Keratinocyte (primary cell): Measurements from ENCODE around the gene SRGN. TPM values are rescaled to one million over a fixed set of nuclear protein-coding genes. Genes with fewer than 3 reads are reported as not detected.

ENCODE experiments used
- DNase-seq: peaks from one replicate; pipeline ENCODE4 v3.0.0-alpha.2; 2011; ENCODE audit warnings: low read depth, missing footprints, low spot score
- FAIRE-seq: peaks from 2 replicates; lab custom pipeline; 2011; peaks lifted over from hg19 to GRCh38; lab: Jason Lieb, UNC
- H2AFZ ChIP-seq: 2 replicates; pipeline ENCODE4 v1.6.0; 2012; ENCODE audit warnings: low read length, control low read depth, inconsistent platforms; ENCODE audit not compliant: control insufficient read depth
- H3K27ac ChIP-seq: 2 replicates; pipeline ENCODE4 v1.5.1; 2011; ENCODE audit warnings: low read length; ENCODE audit not compliant: control insufficient read depth, insufficient read depth
- H3K27me3 ChIP-seq: 3 replicates; pipeline ENCODE4 v1.6.0; 2011; ENCODE audit warnings: low read length; ENCODE audit not compliant: control insufficient read depth, insufficient read depth; ENCODE audit errors: extremely low read depth
- H3K36me3 ChIP-seq, 2 experiments: 2 replicates in 1 of 2; 3 replicates in 1 of 2; pipeline ENCODE4 v1.5.1; 2011; ENCODE audit warnings: low read length in 2 of 2, mild to moderate bottlenecking in 1 of 2; ENCODE audit not compliant: control insufficient read depth in 2 of 2, insufficient read depth in 2 of 2; ENCODE audit errors: extremely low read depth in 1 of 2
- H3K4me1 ChIP-seq: 3 replicates; pipeline ENCODE4 v1.5.1; 2011; ENCODE audit warnings: low read length; ENCODE audit not compliant: control insufficient read depth, insufficient read depth; ENCODE audit errors: extremely low read depth
- H3K4me2 ChIP-seq: 3 replicates; pipeline ENCODE4 v1.6.0; 2011; ENCODE audit warnings: low read depth, low read length; ENCODE audit not compliant: control insufficient read depth, insufficient read depth; ENCODE audit errors: extremely low read depth
- H3K4me3 ChIP-seq, 3 experiments: fragments of 200-600 bp in 1 of 3; sonication (generic) in 1 of 3; 2 replicates in 2 of 3; 3 replicates in 1 of 3; pipeline ENCODE4 v1.5.1; 2011 to 2016; ENCODE audit warnings: low read length in 3 of 3, mild to moderate bottlenecking in 3 of 3, control low read depth in 2 of 3, inconsistent platforms in 1 of 3, low read depth in 1 of 3, mixed read lengths in 1 of 3, mixed run types in 1 of 3, moderate library complexity in 1 of 3; ENCODE audit not compliant: control insufficient read depth in 2 of 3, insufficient read depth in 2 of 3; ENCODE audit errors: extremely low read depth in 1 of 3
- H3K79me2 ChIP-seq: 2 replicates; pipeline ENCODE4 v1.6.0; 2012; ENCODE audit warnings: low read length; ENCODE audit not compliant: control insufficient read depth, insufficient read depth
- H3K9ac ChIP-seq: 3 replicates; pipeline ENCODE4 v1.6.0; 2011; ENCODE audit warnings: low read length; ENCODE audit not compliant: control insufficient read depth, insufficient read depth; ENCODE audit errors: extremely low read depth
- H3K9me1 ChIP-seq: 3 replicates; pipeline ENCODE4 v1.6.0; 2011; ENCODE audit warnings: low read length; ENCODE audit not compliant: control insufficient read depth, insufficient read depth; ENCODE audit errors: extremely low read depth
- H3K9me3 ChIP-seq: 2 replicates; pipeline ENCODE4 v1.5.1; 2012; ENCODE audit warnings: low read depth, low read length; ENCODE audit not compliant: control insufficient read depth
- H4K20me1 ChIP-seq: 3 replicates; pipeline ENCODE4 v1.6.0; 2011; ENCODE audit warnings: low read length; ENCODE audit not compliant: control insufficient read depth, insufficient read depth; ENCODE audit errors: extremely low read depth
- EZH2 ChIP-seq: IDR thresholded peaks from one replicate; pipeline ENCODE4 v1.6.1; 2012; ENCODE audit warnings: inconsistent platforms, mild to moderate bottlenecking, low read length, moderate library complexity
- dilution Hi-C: fragments of 300-500 bp; cut with MboI; formaldehyde crosslinking; loops from one replicate; pipeline ENCODE4 v1.7.0; 2020; ENCODE audit warnings: low sequenced_read_pairs; ENCODE audit not compliant: extremely low pct_ligation_motif_present
- polyA plus RNA-seq, 5 experiments: library from polyadenylated mRNA; depleted of rRNA in 3 of 5; stranded (reverse) in 3 of 5; stranded (forward) in 1 of 5; unstranded in 1 of 5; fragments of >200 nt; gene quantifications; 1 replicate in 1 of 5; 2 replicates in 3 of 5; 3 replicates in 1 of 5; pipeline versions ENCODE4 v1.2.1 to v1.2.3, GENCODE V29; 2011 to 2012; ENCODE audit warnings: missing spikeins in 2 of 5, low read depth in 1 of 5, low replicate concordance in 1 of 5
- small RNA-seq, 3 experiments: library from RNA; depleted of rRNA; stranded (forward); fragments of <200 nt; gene quantifications; one replicate each; pipeline ENCODE3, GENCODE V24; 2012; ENCODE audit warnings: low read depth in 3 of 3, low replicate concordance in 1 of 3; ENCODE audit not compliant: insufficient read length in 3 of 3
- TF ChIP-seq, protein P1 (sequence below), 3 experiments: IDR thresholded peaks in 1 of 3; conservative IDR thresholded peaks in 1 of 3; optimal IDR thresholded peaks in 1 of 3; 2 replicates in 2 of 3; 3 replicates in 1 of 3; pipeline versions ENCODE3 to v1.5.1; 2011; ENCODE audit warnings: low read length in 3 of 3, mild to moderate bottlenecking in 3 of 3, moderate library complexity in 2 of 3, control low read depth in 1 of 3, inconsistent platforms in 1 of 3; ENCODE audit not compliant: insufficient read depth in 2 of 3; ENCODE audit errors: extremely low read depth in 1 of 3

The SRGN gene
- polyA plus RNA-seq, 1 donor (not counting 4 experiments of a cell fraction or from before 2014, with no cell fraction given), result 2.1 TPM

DNA sequence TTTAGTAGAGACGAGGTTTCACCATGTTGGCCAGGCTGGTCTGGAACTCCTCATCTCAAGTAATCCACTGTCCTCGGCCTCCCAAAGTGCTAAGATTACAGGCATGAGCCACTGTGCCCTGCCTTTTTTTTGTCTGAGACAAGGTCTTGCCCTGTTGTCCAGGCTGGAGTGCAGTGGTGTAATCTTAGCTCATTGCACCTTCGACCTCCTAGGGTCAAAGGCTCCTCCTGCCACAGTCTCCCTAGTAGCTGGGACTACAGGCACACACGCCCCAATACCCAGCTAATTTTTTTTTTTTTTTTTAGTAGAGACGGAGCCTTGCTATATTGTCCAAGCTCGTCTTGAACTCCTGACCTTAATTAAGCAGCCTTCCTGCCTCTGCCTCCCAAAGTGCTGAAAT is 65.3 kb downstream of the SRGN start:
- Histone ChIP-seq H3K9me1 (no peaks in the 10 kb centered on the region), H3K27ac (no peak overlapping the region), H4K20me1 (no peaks in the 10 kb centered on the region), H3K4me1 (no peaks in the 10 kb centered on the region), H3K36me3 (peaks cover 0 to 1% of the 10 kb centered on the region in 2 experiments), H3K79me2 (peaks cover 13% of the 10 kb centered on the region), H3K9ac (no peak overlapping the region), H3K4me2 (no peak overlapping the region), H3K9me3 (no peaks in the 10 kb centered on the region), H3K27me3 (no peaks in the 10 kb centered on the region), H3K4me3 (no peak overlapping the region), H2AFZ (no peak overlapping the region)
- dilution Hi-C loops, result no loop called here
- no peak for TF ChIP-seq EZH2
- TF ChIP-seq, protein P1, sequence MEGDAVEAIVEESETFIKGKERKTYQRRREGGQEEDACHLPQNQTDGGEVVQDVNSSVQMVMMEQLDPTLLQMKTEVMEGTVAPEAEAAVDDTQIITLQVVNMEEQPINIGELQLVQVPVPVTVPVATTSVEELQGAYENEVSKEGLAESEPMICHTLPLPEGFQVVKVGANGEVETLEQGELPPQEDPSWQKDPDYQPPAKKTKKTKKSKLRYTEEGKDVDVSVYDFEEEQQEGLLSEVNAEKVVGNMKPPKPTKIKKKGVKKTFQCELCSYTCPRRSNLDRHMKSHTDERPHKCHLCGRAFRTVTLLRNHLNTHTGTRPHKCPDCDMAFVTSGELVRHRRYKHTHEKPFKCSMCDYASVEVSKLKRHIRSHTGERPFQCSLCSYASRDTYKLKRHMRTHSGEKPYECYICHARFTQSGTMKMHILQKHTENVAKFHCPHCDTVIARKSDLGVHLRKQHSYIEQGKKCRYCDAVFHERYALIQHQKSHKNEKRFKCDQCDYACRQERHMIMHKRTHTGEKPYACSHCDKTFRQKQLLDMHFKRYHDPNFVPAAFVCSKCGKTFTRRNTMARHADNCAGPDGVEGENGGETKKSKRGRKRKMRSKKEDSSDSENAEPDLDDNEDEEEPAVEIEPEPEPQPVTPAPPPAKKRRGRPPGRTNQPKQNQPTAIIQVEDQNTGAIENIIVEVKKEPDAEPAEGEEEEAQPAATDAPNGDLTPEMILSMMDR (optimal IDR thresholded peaks at IDR 0.05 in 1 of 3, IDR thresholded peaks at IDR 0.05 in 1 of 3, conservative IDR thresholded peaks at IDR 0.05 in 1 of 3; ENCODE audit: extremely low read depth in 1 of 3, insufficient read depth in 2 of 3, low read length in 3 of 3), result no peak
- no peak for FAIRE-seq
- no peak for DNase-seq

Small RNAs within 50 kb of the gene (small RNA-seq; reads per million reads assigned to genes)
- 0 reads per million in 3 experiments for gene RF00017

Other genes starting within 250 kb of the SRGN start
- gene DDX50, start 186.8 kb upstream of the SRGN start, polyA plus RNA-seq, result 28.0 to 40.6 TPM (median 31.3 TPM) in 3 replicates
- gene DDX21, start 131.9 kb upstream of the SRGN start, polyA plus RNA-seq, result 88.1 to 157 TPM (median 110 TPM) in 3 replicates
- gene KIFBP, start 99.3 kb upstream of the SRGN start, polyA plus RNA-seq, result 28.8 to 48.9 TPM (median 37.0 TPM) in 3 replicates
- gene VPS26A, start 36.1 kb downstream of the SRGN start, polyA plus RNA-seq, result 30.7 to 64.3 TPM (median 33.5 TPM) in 3 replicates
- gene SUPV3L1, start 92.1 kb downstream of the SRGN start, polyA plus RNA-seq, result 26.0 to 35.3 TPM (median 34.1 TPM) in 3 replicates
- 0.33 to 0.37 TPM (median 0.36 TPM) in 3 replicates for gene HKDC1, start 132.2 kb downstream of the SRGN start, polyA plus RNA-seq
- gene HK1, start 190.4 kb downstream of the SRGN start, polyA plus RNA-seq, result 90.9 to 113 TPM (median 106 TPM) in 3 replicates